Panc1 (cell line): Measurements from ENCODE around the gene APP. TPM values are rescaled to one million over a fixed set of nuclear protein-coding genes. Genes with fewer than 3 reads are reported as not detected.

Experiments
- ATAC-seq: fragments of 200-7000 bp; cut with Tn5 transposase; 2 replicates; pipeline ENCODE4 v1.9.1; 2020; ENCODE audit warnings: mild to moderate bottlenecking, moderate library complexity
- BruUV-seq: library from RNA; stranded (reverse); fragments of 400-500 nt; replicated peaks from 2 replicates; lab custom pipeline; 2021; lab: Mats Ljungman, UMichigan
- CTCF ChIA-PET: fragments of 300-600 bp; sonication (Branson Sonifier 250); formaldehyde crosslinking; loops from one replicate; lab custom pipeline; 2022; ENCODE audit warnings: antibody characterized with exemption; lab: Charles Lee
- POLR2A ChIA-PET: fragments of 300-600 bp; sonication (Branson Sonifier 250); formaldehyde crosslinking; loops from one replicate; lab custom pipeline; 2022; ENCODE audit warnings: antibody characterized with exemption; lab: Charles Lee
- DNase-seq: peaks from one replicate; pipeline ENCODE4 v3.0.0-alpha.2; 2010; ENCODE audit warnings: low read depth, low spot score
- H3K27ac ChIP-seq: 2 replicates; pipeline ENCODE4 v1.5.1; 2011; ENCODE audit warnings: mild to moderate bottlenecking, low read length, inconsistent platforms
- H3K27me3 ChIP-seq: fragments of 200-500 bp; sonication (Bioruptor generic); 2 replicates; pipeline ENCODE4 v1.6.0; 2014; ENCODE audit warnings: low read length, inconsistent platforms; ENCODE audit not compliant: control insufficient read depth, insufficient read depth
- H3K36me3 ChIP-seq: fragments of 200-500 bp; sonication (Bioruptor generic); 2 replicates; pipeline ENCODE4 v1.5.1; 2014; ENCODE audit warnings: inconsistent platforms, mild to moderate bottlenecking, low read length, moderate library complexity; ENCODE audit not compliant: control insufficient read depth, insufficient read depth
- H3K4me1 ChIP-seq: 2 replicates; pipeline ENCODE4 v1.5.1; 2011; ENCODE audit warnings: inconsistent platforms, mild to moderate bottlenecking, low read length, moderate library complexity; ENCODE audit not compliant: control insufficient read depth, insufficient read depth
- H3K4me3 ChIP-seq, 2 experiments: 2 replicates each; pipeline ENCODE4 v1.5.1; 2011 to 2012; ENCODE audit warnings: low read depth in 2 of 2, low read length in 2 of 2, mild to moderate bottlenecking in 2 of 2, inconsistent platforms in 1 of 2, moderate library complexity in 1 of 2
- H3K9me3 ChIP-seq: fragments of 200-500 bp; sonication (Bioruptor generic); 2 replicates; pipeline ENCODE4 v1.5.1; 2014; ENCODE audit warnings: low read depth, mild to moderate bottlenecking, inconsistent platforms, low read length, moderate library complexity; ENCODE audit not compliant: control insufficient read depth, insufficient read depth
- CTCF ChIP-seq: fragments of 450-650 bp; IDR thresholded peaks from 2 replicates; pipeline ENCODE4 v1.5.1; 2017; ENCODE audit warnings: mild to moderate bottlenecking
- POLR2AphosphoS5 ChIP-seq: IDR thresholded peaks from 2 replicates; pipeline ENCODE4 v1.6.1; 2012; ENCODE audit warnings: mild to moderate bottlenecking, low read depth, low read length, moderate library complexity
- REST ChIP-seq, 2 experiments: IDR thresholded peaks; 2 replicates each; pipeline ENCODE4 v1.6.1; 2011 to 2012; ENCODE audit warnings: low read depth in 2 of 2, control low read depth in 1 of 2, low read length in 1 of 2, mild to moderate bottlenecking in 1 of 2, moderate library complexity in 1 of 2; ENCODE audit not compliant: insufficient read depth in 1 of 2
- SIN3A ChIP-seq: IDR thresholded peaks from 2 replicates; pipeline ENCODE4 v1.6.1; 2012; ENCODE audit warnings: low read depth, mild to moderate bottlenecking, low read length, moderate library complexity, borderline replicate concordance; ENCODE audit not compliant: insufficient read depth
- TCF7L2 ChIP-seq: IDR thresholded peaks from 2 replicates; pipeline ENCODE4 v1.6.1; 2011; ENCODE audit warnings: mild to moderate bottlenecking, low read depth, low read length, inconsistent platforms
- in situ Hi-C: cut with HindIII; loops from 2 replicates; pipeline ENCODE4 v1.10.0; 2016; ENCODE audit warnings: low sequenced_read_pairs, low pct_unique_long_range_greater_than_20kb
- intact Hi-C: fragments of 100-400 bp; cut with micrococcal nuclease; formaldehyde crosslinking; loops from one replicate; pipeline ENCODE4 v1.10.0; 2022; ENCODE audit not compliant: unreplicated experiment
- total RNA-seq: library from RNA; stranded (reverse); gene quantifications from one replicate; pipeline ENCODE4 v1.2.1, GENCODE V29; 2021; ENCODE audit not compliant: unreplicated experiment

The APP gene
- total RNA-seq, 1 experiment from 2014 or later, result 542 TPM

GRCh38 chr21:26100573-26100972 lies 70.0 kb downstream of the APP start:
- ATAC-seq, result no peak
- in situ Hi-C loops (no loop called here), intact Hi-C loops (no loop called here)
- H3K9me3 ChIP-seq, result no peaks in the 10 kb centered on the region
- no peaks in the 10 kb centered on the region for H3K36me3 ChIP-seq
- peak overlapping the region; percentile 75; the same call in 1 of the 2 replicates for H3K27ac ChIP-seq
- ChIA-PET CTCF (no interaction called here), POLR2A (no interaction called here)
- no peaks in the 10 kb centered on the region for H3K27me3 ChIP-seq
- no TSS peak for BruUV-seq
- no peak for DNase-seq
- TF ChIP-seq SIN3A, result no peak
- no peak overlapping the region for H3K4me3 ChIP-seq
- H3K4me1 ChIP-seq, result peaks cover 14% of the 10 kb centered on the region

GRCh38 chr21:26099610-26100219 lies 70.9 kb downstream of the APP start:
- ChIA-PET POLR2A (no interaction called here), CTCF (no interaction called here)
- DNase-seq (no peak), ATAC-seq (no peak)
- no peaks in the 10 kb centered on the region for H3K9me3 ChIP-seq
- no peaks in the 10 kb centered on the region for H3K36me3 ChIP-seq
- H3K27me3 ChIP-seq, result no peaks in the 10 kb centered on the region
- H3K4me3 ChIP-seq, result no peak overlapping the region
- in situ Hi-C loops (no loop called here), intact Hi-C loops (no loop called here)
- peaks cover 14% of the 10 kb centered on the region for H3K4me1 ChIP-seq
- peak overlapping the region; percentile 75; the same call in 1 of the 2 replicates for H3K27ac ChIP-seq
- BruUV-seq, result no TSS peak
- TF ChIP-seq TCF7L2, result no peak
- TF ChIP-seq SIN3A, result no peak
- no peak for TF ChIP-seq POLR2AphosphoS5
- TF ChIP-seq CTCF, result no peak
- no peak for TF ChIP-seq REST (IDR thresholded peaks at IDR 0.05; ENCODE audit: insufficient read depth in 1 of 2, low read depth in 2 of 2, low read length in 1 of 2)

- Histone ChIP-seq H3K9me3 (no peaks in the 10 kb centered on the region), H3K36me3 (no peaks in the 10 kb centered on the region), H3K4me1 (peaks cover 14% of the 10 kb centered on the region), H3K27ac (peak overlapping the region; percentile 70; the same call in 1 of the 2 replicates), H3K4me3 (no peak overlapping the region), H3K27me3 (no peaks in the 10 kb centered on the region)
- ChIA-PET CTCF (no interaction called here), POLR2A (no interaction called here)
- DNase-seq, result no peak
- ATAC-seq, result no peak
- BruUV-seq, result TSS peak; percentile 11
- no peak for TF ChIP-seq REST (IDR thresholded peaks at IDR 0.05; ENCODE audit: insufficient read depth in 1 of 2, low read depth in 2 of 2, low read length in 1 of 2)
- TF ChIP-seq SIN3A, result no peak
- no peak for TF ChIP-seq TCF7L2
- intact Hi-C loops (no loop called here), in situ Hi-C loops (no loop called here)
These were observed 71.7 kb downstream of the APP start for GRCh38 chr21:26098772-26099397.
